ENCODE data around the gene CHST13. TPM values are rescaled to one million over a fixed set of nuclear protein-coding genes. Genes with fewer than 3 reads are reported as not detected.

The CHST13 gene
- total RNA-seq, 2 experiments from 2014 or later, result not detected

GRCh38 chr3:126577261-126577660 lies 53.3 kb downstream of the CHST13 start:
- intact Hi-C loops (cut with DNase I, micrococcal nuclease), result no loop called here
- Histone ChIP-seq H3K27ac (ENCODE audit: low read depth in 1 of 2, low read length in 2 of 2) (no peak overlapping the region), H3K36me3 (ENCODE audit: insufficient read depth, low read length) (no peaks in the 10 kb centered on the region), H3K9me3 (ENCODE audit: control insufficient read depth in 1 of 2, insufficient read depth in 1 of 2, low read length in 2 of 2) (no peaks in the 10 kb centered on the region), H3K4me3 (ENCODE audit: low read length) (no peak overlapping the region), H3K27me3 (ENCODE audit: control insufficient read depth in 1 of 2, insufficient read depth in 2 of 2, low read length in 2 of 2) (no peaks in the 10 kb centered on the region), H3K4me1 (ENCODE audit: insufficient read depth, low read length) (no peaks in the 10 kb centered on the region)
- DNase-seq (no peak), ATAC-seq (ENCODE audit: poor library complexity) (no peak)
- Mint-ChIP-seq H3K36me3 (ENCODE audit: low read depth) (no peaks in the 10 kb centered on the region), H3K27me3 (peaks cover 11% of the 10 kb centered on the region), H3K9me3 (no peaks in the 10 kb centered on the region), H3K4me3 (no peak overlapping the region), H3K27ac (no peak overlapping the region), H3K4me1 (ENCODE audit: low read depth) (no peaks in the 10 kb centered on the region)
- CTCF ChIA-PET, result no interaction called here
- TF ChIP-seq CTCF (IDR thresholded peaks at IDR 0.05), result no peak
- POLR2A ChIA-PET, result no interaction called here

GRCh38 chr3:126578702-126579101 lies 54.7 kb downstream of the CHST13 start:
- H3K4me1 Mint-ChIP-seq (ENCODE audit: low read depth), result no peaks in the 10 kb centered on the region
- H3K27ac Mint-ChIP-seq, result no peak overlapping the region
- ChIA-PET POLR2A (no interaction called here), CTCF (no interaction called here)
- H3K9me3 Mint-ChIP-seq, result no peaks in the 10 kb centered on the region
- Histone ChIP-seq H3K27me3 (ENCODE audit: control insufficient read depth in 1 of 2, insufficient read depth in 2 of 2, low read length in 2 of 2) (no peaks in the 10 kb centered on the region), H3K4me1 (ENCODE audit: insufficient read depth, low read length) (no peaks in the 10 kb centered on the region), H3K27ac (ENCODE audit: low read depth in 1 of 2, low read length in 2 of 2) (no peak overlapping the region), H3K9me3 (ENCODE audit: control insufficient read depth in 1 of 2, insufficient read depth in 1 of 2, low read length in 2 of 2) (no peaks in the 10 kb centered on the region), H3K4me3 (ENCODE audit: low read length) (no peak overlapping the region), H3K36me3 (ENCODE audit: insufficient read depth, low read length) (no peaks in the 10 kb centered on the region)
- no peak overlapping the region for H3K4me3 Mint-ChIP-seq
- DNase-seq, result no peak
- TF ChIP-seq CTCF (IDR thresholded peaks at IDR 0.05), result no peak
- H3K36me3 Mint-ChIP-seq (ENCODE audit: low read depth), result no peaks in the 10 kb centered on the region
- ATAC-seq (ENCODE audit: poor library complexity), result no peak
- intact Hi-C loops (cut with DNase I, micrococcal nuclease), result no loop called here
- peaks cover 11% of the 10 kb centered on the region for H3K27me3 Mint-ChIP-seq

- no peaks in the 10 kb centered on the region for H3K4me1 Mint-ChIP-seq (ENCODE audit: low read depth)
- no peak overlapping the region for H3K27ac ChIP-seq (ENCODE audit: low read depth in 1 of 2, low read length in 2 of 2)
- no peaks in the 10 kb centered on the region for H3K4me1 ChIP-seq (ENCODE audit: insufficient read depth, low read length)
- intact Hi-C loops (cut with DNase I, micrococcal nuclease), result no loop called here
- POLR2A ChIA-PET, result no interaction called here
- no peak overlapping the region for H3K4me3 ChIP-seq (ENCODE audit: low read length)
- ATAC-seq (ENCODE audit: poor library complexity) (no peak), DNase-seq (no peak)
- H3K27me3 Mint-ChIP-seq, result no peaks in the 10 kb centered on the region
- H3K9me3 Mint-ChIP-seq, result no peaks in the 10 kb centered on the region
- no peaks in the 10 kb centered on the region for H3K36me3 Mint-ChIP-seq (ENCODE audit: low read depth)
- H3K27me3 ChIP-seq (ENCODE audit: control insufficient read depth in 1 of 2, insufficient read depth in 2 of 2, low read length in 2 of 2), result no peaks in the 10 kb centered on the region
- H3K36me3 ChIP-seq (ENCODE audit: insufficient read depth, low read length), result no peaks in the 10 kb centered on the region
- CTCF ChIA-PET, result no interaction called here
- H3K27ac Mint-ChIP-seq, result no peak overlapping the region
- TF ChIP-seq CTCF (IDR thresholded peaks at IDR 0.05), result no peak
- H3K9me3 ChIP-seq (ENCODE audit: control insufficient read depth in 1 of 2, insufficient read depth in 1 of 2, low read length in 2 of 2), result no peaks in the 10 kb centered on the region
- H3K4me3 Mint-ChIP-seq, result no peak overlapping the region
Measured at GRCh38 chr3:126580746-126581145, 56.8 kb downstream of the CHST13 start.
